SH-SY5Y (cell line): ENCODE measurements around the gene SLFN5.

Experiments
- GATA2 ChIP-seq: IDR thresholded peaks from 2 replicates; pipeline ENCODE4 v1.6.1; 2011; ENCODE audit warnings: mild to moderate bottlenecking, low read depth, low read length
- GATA3 ChIP-seq: IDR thresholded peaks from 2 replicates; pipeline ENCODE4 v1.6.1; 2011; ENCODE audit warnings: low read depth, mild to moderate bottlenecking, low read length, moderate library complexity

GRCh38 chr17:35256629-35257028 is 13.8 kb downstream of the SLFN5 start:
- TF ChIP-seq GATA2 (no peak), GATA3 (no peak)
